Hematopoietic multipotent progenitor cell treated with erythropoietin and hydrocortisone succinate and interleukin-3 and kit ligand, for 4 days (in vitro differentiated cells): ENCODE measurements around the gene SLC25A12.
"Not testable (repeated sequence)": the region's sequence is repeated elsewhere in the genome, so short reads cannot be mapped to it uniquely, and the experiment has no call there.

ENCODE experiments used
- DNase-seq: peaks from one replicate; pipeline ENCODE4 v3.0.0-alpha.2; 2015

Gene SLC25A12

DNA sequence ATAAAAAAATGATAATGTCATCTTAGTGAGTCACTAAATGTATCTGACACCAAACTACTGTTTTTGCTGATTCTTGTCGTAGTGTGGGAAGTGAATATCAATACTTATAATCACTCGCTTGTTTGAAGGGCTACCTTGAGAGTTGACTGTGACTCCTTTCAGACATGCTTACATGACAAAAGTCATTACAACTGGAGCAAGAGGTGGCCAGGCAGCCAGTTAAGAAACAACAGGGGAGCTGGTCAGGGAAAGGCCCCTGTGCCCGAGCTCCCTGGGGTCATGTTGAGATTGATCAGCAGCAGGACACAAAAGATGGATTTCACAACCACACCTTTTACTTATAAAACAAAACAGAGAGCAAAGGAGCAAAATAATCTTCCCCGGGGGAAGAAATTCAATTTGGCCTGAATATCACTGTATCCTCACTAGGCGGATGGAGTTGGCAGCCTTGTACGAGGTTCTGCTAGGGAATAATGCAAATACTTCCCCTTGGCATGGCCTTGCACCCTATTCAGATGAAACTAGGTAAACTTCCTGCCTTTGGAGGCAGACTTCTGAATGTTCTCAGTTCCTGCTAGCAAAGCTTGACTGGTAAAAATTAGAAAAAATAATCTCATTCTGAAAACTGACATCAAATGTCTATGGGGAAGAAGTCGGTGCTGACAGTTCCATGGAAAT is 105.6 kb downstream of the SLC25A12 start:
- DNase-seq, result no peak

DNA sequence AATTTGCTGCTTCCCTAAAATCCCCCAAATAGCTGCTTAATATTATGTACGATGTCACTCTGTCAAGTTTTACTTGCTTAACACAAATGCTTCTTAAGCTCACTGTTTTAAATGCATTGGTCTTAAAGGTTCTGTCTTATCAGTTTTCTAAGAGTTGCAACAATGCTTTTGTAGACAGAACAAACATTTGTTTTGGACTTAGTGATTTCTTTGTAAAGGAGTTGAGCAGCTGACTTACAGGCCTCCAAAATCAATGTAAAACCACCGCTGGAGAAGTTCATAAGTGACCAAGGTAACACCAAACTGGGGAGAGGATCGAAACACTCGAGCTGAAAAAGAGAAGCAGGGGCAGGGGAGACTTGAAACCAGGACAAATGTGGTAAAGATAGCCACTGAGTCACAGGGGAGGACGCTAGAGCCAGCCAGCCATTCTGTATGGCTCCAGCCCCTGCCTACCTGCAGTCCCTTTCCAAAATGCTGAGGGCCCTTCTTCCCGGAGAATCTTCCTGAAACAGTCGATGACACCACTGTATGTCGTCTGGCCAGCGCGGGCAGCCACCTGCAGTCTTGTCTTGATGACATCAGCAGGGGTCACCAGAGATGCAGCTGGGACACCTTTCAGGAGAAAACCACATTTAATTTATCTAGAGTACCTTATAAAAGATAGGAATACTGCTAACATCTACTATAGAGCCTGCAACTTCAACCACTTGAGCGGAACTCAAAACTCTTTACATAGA is 106.5 kb downstream of the SLC25A12 start:
- no peak for DNase-seq

DNA sequence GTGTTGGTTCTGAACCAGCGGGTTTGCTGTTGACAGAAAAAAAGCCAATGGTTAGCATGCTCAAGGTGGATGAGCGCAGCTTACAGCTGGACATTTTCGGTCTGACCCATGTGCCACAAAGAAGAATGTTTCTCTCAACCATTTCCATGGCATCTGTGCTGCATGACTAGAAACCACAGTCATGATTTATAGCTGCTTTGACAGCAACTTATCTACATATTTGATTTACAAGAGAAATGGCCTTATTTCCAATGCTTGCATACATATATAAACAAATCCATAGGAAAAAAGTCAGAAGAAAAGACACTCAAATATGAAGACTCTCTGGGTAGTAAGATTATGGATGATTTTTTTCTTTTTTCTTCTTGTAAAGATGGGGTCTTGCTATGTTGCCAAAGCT is 108.6 kb downstream of the SLC25A12 start:
- DNase-seq, result no peak

- DNase-seq, result no peak
Observed at GRCh38 chr2:171778515-171778914, 115.5 kb downstream of the SLC25A12 start.

DNA sequence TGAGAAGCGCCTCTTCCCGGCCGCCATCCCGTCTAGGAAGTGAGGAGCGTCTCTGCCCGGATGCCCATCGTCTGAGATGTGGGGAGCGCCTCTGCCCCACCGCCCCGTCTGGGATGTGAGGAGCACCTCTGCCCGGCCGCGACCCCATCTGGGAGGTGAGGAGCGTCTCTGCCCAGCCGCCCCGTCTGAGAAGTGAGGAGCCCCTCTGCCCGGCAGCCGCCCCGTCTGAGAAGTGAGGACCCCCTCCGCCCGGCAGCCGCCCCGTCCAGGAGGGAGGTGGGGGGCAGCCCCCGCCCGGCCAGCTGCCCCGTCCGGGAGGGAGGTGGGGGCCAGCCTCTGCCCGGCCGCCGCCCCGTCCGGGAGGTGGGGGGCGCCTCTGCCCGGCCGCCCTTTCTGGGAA is 119.5 kb downstream of the SLC25A12 start:
- not testable (repeated sequence) for DNase-seq

- DNase-seq, result no peak
Observed at GRCh38 chr2:171772373-171772772, 121.7 kb downstream of the SLC25A12 start.

GRCh38 chr2:171771463-171771862 is 122.6 kb downstream of the SLC25A12 start:
- no peak for DNase-seq

DNA sequence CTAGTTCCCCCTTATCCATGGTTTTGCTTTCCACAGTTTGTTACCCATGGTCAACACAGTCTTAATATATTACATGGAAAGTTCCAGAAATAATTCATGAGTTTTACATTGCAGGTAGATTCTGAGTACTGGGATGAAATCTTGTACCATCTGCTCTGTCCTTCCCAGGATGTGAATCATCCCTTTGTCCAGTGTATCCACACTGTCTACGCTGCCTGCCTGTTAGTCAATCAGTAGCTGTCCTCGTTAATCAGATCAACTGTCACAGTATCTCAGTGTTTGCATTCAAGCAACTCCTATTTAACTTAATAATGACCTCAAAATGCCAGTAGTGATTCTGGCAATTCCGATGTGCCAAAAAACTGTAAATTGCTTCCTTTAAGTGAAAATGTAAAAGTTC is 130.4 kb downstream of the SLC25A12 start:
- DNase-seq, result no peak

DNA sequence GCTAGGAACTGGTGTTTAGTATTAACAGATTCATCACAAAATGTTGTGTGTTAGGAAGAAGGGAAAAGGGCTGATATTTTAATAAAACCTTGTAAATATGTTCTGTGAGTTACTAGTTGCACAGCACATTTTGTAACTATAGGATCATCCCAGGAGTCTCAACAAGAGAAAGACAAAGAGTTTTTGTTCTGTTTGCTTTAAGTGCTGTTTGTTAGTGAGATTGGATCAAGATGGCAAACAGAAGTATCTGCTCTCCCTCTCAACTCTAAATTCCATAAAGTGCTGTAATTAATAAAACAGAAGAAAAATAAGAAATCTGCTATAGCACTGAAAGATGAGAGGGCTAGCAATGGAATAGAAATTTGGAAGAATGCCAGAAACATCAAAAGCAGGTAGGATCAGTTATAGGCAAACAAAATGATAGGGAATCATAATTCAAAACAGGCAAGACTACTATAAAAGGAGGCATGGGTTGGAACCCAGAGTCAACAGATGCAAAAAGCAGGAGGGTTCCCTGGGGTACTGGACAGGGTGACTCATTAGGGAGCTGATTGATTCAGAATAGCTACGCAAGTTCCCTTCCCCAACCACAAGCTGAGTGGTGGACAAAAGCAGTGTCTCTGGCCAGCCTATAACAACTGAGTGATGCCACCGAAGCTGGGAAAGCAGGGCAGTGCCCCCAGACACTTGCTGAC is 131.0 kb downstream of the SLC25A12 start:
- no peak for DNase-seq

DNA sequence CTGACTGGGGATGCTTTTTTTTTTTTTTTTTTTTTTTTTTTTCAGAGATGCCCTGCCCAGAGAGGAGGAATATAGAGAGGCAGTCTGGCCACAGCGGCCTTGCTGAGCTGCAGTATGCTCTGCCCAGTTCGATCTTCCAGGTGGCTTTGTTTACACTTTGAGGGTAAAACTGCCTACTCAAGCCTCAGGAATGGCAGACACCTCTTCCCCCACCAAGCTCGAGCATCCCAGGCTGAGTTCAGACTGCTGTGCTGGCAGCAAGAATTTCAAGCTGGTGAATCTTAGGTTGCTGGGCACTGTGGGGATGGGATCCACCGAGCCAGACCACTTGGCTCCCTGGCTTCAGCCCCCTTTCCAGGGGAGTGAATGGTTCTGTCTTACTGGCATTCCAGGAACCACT is 132.9 kb downstream of the SLC25A12 start:
- not testable (repeated sequence) for DNase-seq

DNA sequence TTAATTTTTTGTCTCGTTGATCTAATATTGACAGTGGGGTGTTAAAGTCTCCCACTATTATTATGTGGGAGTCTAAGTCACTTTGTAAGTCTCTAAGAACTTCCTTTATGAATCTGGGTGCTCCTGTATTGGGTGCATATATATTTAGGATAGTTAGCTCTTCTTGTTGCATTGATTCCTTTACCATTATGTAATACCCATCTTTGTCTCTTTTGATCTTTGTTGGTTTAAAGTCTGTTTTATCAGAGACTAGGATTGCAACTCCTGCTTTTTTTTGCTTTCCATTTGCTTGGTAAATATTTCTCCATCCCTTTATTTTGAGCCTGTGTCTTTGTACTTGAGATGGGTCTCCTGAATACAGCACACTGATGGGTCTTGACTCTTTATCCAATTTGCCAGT is 135.3 kb downstream of the SLC25A12 start:
- DNase-seq, result not testable (repeated sequence)

GRCh38 chr2:171754254-171754939 is 139.6 kb downstream of the SLC25A12 start:
- DNase-seq, result no peak

DNA sequence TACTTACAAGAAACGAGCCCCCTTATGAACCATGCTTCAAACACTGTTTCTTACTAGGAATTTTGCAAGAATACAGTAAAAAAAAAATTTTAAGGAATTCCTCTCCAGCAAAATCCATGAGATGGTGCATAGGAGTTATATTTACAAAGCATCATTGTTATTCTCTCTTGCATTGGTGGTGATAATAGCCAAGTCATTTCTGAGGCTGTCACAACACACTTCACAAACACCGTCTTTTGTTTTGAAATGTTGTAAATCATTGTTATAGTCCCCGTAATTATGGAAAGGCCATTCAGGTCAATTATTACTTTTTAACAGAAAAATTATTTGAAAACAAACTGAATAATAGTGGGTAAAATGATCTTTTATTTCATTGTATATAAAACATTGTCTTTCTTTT is 146.7 kb downstream of the SLC25A12 start:
- DNase-seq, result no peak

DNA sequence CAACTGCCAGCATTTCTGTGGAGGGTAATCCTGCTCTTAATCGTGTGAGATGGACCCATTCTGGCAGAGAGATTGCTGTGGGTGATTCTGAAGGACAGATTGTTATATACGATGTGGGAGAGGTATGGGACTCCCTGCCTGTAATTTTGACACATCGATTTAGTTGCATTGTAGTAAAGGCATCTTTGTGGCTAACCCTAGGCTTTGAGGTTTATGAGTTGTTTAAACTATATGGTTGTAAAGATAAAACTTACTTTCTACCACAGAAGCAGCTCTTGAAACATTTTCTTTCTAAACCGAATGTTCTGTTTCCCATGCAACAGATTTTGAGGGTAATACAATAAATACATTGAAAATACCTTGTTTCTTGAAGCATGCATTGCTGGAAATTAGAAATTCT is 148.2 kb downstream of the SLC25A12 start:
- DNase-seq, result no peak

DNA sequence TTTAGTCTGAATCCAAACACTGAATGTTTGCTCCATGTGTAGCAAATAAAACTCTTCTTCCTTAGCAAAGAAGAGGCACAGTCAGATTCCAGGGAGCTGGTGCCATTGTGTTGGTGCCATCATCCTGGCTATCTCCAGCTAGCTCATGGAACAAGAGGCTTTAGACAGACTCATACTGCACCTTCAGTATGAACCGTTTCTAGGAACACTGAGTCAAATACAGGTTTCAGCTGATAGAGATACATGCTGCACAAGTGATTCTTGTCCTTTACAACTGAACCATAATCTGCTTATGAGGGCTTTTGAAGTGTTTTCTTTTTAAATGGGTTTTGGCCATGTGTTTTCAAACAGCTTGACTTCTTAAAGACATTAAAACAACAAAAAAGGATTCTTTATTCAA is 148.9 kb downstream of the SLC25A12 start:
- no peak for DNase-seq

- no peak for DNase-seq
Observed at GRCh38 chr2:171742760-171743159, 151.3 kb downstream of the SLC25A12 start.

- no peak for DNase-seq
Observed at GRCh38 chr2:171741189-171741588, 152.9 kb downstream of the SLC25A12 start.

GRCh38 chr2:171735991-171736710 is 157.9 kb downstream of the SLC25A12 start:
- DNase-seq, result no peak
